OCI-LY1 (cell line): Measurements from ENCODE around the gene AOAH.

ENCODE experiments used
- H2AFZ ChIP-seq: fragments of 200-600 bp; sonication (generic), shearing (Covaris generic); 2 replicates; pipeline ENCODE4 v1.6.0; 2014; ENCODE audit warnings: antibody characterized with exemption, mild to moderate bottlenecking, low read length
- H3F3A ChIP-seq: fragments of 200-600 bp; sonication (generic), shearing (Covaris generic); 2 replicates; pipeline ENCODE4 v1.6.0; 2014; ENCODE audit warnings: mild to moderate bottlenecking, antibody characterized with exemption, low read length, moderate library complexity; ENCODE audit not compliant: insufficient read depth
- H3K27ac ChIP-seq: fragments of 200-600 bp; sonication (generic); 2 replicates; pipeline ENCODE4 v1.5.1; 2014; ENCODE audit warnings: low read length, mixed run types, mild to moderate bottlenecking, low read depth; ENCODE audit not compliant: poor library complexity, severe bottlenecking
- H3K27me3 ChIP-seq: fragments of 200-600 bp; sonication (generic); 2 replicates; pipeline ENCODE4 v1.6.0; 2014; ENCODE audit warnings: antibody characterized with exemption, mild to moderate bottlenecking, low read length, moderate library complexity; ENCODE audit not compliant: insufficient read depth
- H3K36me3 ChIP-seq: fragments of 200-600 bp; sonication (generic); 2 replicates; pipeline ENCODE4 v1.6.1; 2014; ENCODE audit warnings: mild to moderate bottlenecking, antibody characterized with exemption, low read length, moderate library complexity, mixed read lengths; ENCODE audit not compliant: insufficient read depth
- H3K4me1 ChIP-seq: fragments of 200-600 bp; sonication (generic); 2 replicates; pipeline ENCODE4 v1.5.1; 2014; ENCODE audit warnings: mild to moderate bottlenecking, low read length, moderate library complexity; ENCODE audit not compliant: insufficient read depth, severe bottlenecking
- H3K4me2 ChIP-seq: fragments of 200-600 bp; sonication (generic), shearing (Covaris generic); 2 replicates; pipeline ENCODE4 v1.6.1; 2014; ENCODE audit warnings: low read length
- H3K4me3 ChIP-seq: fragments of 200-600 bp; sonication (generic); 2 replicates; pipeline ENCODE4 v1.5.1; 2014; ENCODE audit warnings: low read length, low read depth, mild to moderate bottlenecking, mixed read lengths; ENCODE audit not compliant: poor library complexity, severe bottlenecking
- H3K79me2 ChIP-seq: fragments of 200-600 bp; shearing (Covaris generic); 2 replicates; pipeline ENCODE4 v1.6.1; 2016; ENCODE audit warnings: mixed run types, low read length, mixed read lengths; ENCODE audit not compliant: insufficient read depth
- H3K9ac ChIP-seq: fragments of 200-600 bp; sonication (generic), shearing (Covaris generic); 2 replicates; pipeline ENCODE4 v1.6.1; 2014; ENCODE audit warnings: mild to moderate bottlenecking, low read length, mixed read lengths
- H3K9me2 ChIP-seq: fragments of 200-600 bp; sonication (generic), shearing (Covaris generic); 2 replicates; pipeline ENCODE4 v1.6.1; 2014; ENCODE audit warnings: low read depth, mild to moderate bottlenecking, low read length, mixed read lengths
- H3K9me3 ChIP-seq: fragments of 200-600 bp; shearing (Covaris generic); 2 replicates; pipeline ENCODE4 v1.6.1; 2014; ENCODE audit warnings: low read length, mixed read lengths
- H4K20me1 ChIP-seq: fragments of 200-600 bp; sonication (generic), shearing (Covaris generic); 2 replicates; pipeline ENCODE4 v1.6.0; 2016; ENCODE audit warnings: mild to moderate bottlenecking, low read length; ENCODE audit not compliant: insufficient read depth
- EZH2 ChIP-seq: fragments of 200-600 bp; sonication (generic), shearing (Covaris generic); IDR thresholded peaks from 2 replicates; pipeline ENCODE4 v1.8.0; 2017; ENCODE audit warnings: borderline replicate concordance, mixed run types, mild to moderate bottlenecking, antibody characterized with exemption, low read length, moderate library complexity, mixed read lengths
- TF ChIP-seq, protein P1 (sequence below): fragments of 200-600 bp; sonication (generic), shearing (Covaris generic); IDR thresholded peaks from 2 replicates; pipeline ENCODE4 v1.5.1; 2017; ENCODE audit warnings: mild to moderate bottlenecking, antibody characterized with exemption, low read length, moderate library complexity, mixed read lengths

The AOAH gene

DNA sequence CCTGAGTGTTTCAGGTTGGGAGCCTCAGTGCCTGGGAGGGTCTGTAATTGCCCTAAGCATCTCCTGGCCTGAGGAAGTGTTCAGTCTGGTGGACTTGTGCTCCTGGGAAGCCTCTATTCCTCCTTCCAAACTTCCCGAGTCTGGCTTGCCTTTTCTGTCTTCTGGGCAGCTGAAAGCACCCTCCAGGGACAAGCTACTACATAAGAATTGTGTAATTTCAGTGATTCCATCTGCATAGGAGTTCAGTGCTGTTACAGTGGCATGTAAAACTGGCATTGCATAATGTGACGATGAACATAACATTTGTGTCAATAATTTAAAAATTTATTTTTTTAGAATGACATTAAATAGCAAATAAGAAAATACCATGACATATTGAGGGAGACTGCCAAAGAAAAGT lies 109.3 kb downstream of the AOAH start:
- no peaks in the 10 kb centered on the region for H3K9me2 ChIP-seq
- no peak overlapping the region for H3K4me2 ChIP-seq
- no peak overlapping the region for H2AFZ ChIP-seq
- no peaks in the 10 kb centered on the region for H3F3A ChIP-seq
- H3K27ac ChIP-seq: no peak overlapping the region
- H3K27me3 ChIP-seq: no peaks in the 10 kb centered on the region
- no peaks in the 10 kb centered on the region for H3K9me3 ChIP-seq
- no peak overlapping the region for H3K4me3 ChIP-seq
- no peak overlapping the region for H3K9ac ChIP-seq
- TF ChIP-seq EZH2: no peak
- TF ChIP-seq, protein P1, sequence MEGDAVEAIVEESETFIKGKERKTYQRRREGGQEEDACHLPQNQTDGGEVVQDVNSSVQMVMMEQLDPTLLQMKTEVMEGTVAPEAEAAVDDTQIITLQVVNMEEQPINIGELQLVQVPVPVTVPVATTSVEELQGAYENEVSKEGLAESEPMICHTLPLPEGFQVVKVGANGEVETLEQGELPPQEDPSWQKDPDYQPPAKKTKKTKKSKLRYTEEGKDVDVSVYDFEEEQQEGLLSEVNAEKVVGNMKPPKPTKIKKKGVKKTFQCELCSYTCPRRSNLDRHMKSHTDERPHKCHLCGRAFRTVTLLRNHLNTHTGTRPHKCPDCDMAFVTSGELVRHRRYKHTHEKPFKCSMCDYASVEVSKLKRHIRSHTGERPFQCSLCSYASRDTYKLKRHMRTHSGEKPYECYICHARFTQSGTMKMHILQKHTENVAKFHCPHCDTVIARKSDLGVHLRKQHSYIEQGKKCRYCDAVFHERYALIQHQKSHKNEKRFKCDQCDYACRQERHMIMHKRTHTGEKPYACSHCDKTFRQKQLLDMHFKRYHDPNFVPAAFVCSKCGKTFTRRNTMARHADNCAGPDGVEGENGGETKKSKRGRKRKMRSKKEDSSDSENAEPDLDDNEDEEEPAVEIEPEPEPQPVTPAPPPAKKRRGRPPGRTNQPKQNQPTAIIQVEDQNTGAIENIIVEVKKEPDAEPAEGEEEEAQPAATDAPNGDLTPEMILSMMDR: no peak
- H3K36me3 ChIP-seq: no peaks in the 10 kb centered on the region
- H3K79me2 ChIP-seq: no peaks in the 10 kb centered on the region
- H4K20me1 ChIP-seq: no peaks in the 10 kb centered on the region
- H3K4me1 ChIP-seq: no peaks in the 10 kb centered on the region

GRCh38 chr7:36613031-36613614 lies 111.2 kb downstream of the AOAH start:
- H3K9ac ChIP-seq: no peak overlapping the region
- no peak overlapping the region for H3K4me3 ChIP-seq
- no peaks in the 10 kb centered on the region for H3F3A ChIP-seq
- H3K9me2 ChIP-seq: no peaks in the 10 kb centered on the region
- H3K9me3 ChIP-seq: no peaks in the 10 kb centered on the region
- H4K20me1 ChIP-seq: no peaks in the 10 kb centered on the region
- H3K36me3 ChIP-seq: no peaks in the 10 kb centered on the region
- H3K27me3 ChIP-seq: no peaks in the 10 kb centered on the region
- H3K79me2 ChIP-seq: no peaks in the 10 kb centered on the region
- TF ChIP-seq EZH2: no peak
- TF ChIP-seq, protein P1: no peak
- H2AFZ ChIP-seq: no peak overlapping the region
- H3K4me2 ChIP-seq: no peak overlapping the region
- H3K27ac ChIP-seq: no peak overlapping the region
- no peaks in the 10 kb centered on the region for H3K4me1 ChIP-seq

DNA sequence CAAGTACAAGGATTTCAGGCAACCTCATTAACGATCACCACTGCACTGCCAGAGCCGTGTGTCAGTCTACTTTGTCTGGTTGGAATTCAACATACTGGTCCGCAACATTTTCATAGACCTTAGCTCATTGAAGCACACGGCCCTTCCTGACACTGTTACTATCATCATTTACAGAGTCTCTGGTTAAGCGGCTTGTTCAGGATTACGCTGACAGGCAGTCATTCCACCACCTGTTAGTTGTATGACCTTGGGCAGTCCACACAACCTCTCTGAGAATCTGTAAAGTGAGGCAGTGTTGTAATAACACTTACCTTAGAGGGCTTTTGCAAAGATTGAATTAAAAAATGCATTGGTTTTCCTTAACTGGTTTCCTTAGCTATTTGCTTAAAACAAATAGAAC lies 112.6 kb downstream of the AOAH start:
- H2AFZ ChIP-seq: no peak overlapping the region
- H3K9ac ChIP-seq: no peak overlapping the region

More for the DNA sequence above, 112.6 kb downstream of the AOAH start:
- no peaks in the 10 kb centered on the region for H3F3A ChIP-seq
- no peaks in the 10 kb centered on the region for H3K36me3 ChIP-seq
- no peak overlapping the region for H3K4me2 ChIP-seq
- no peaks in the 10 kb centered on the region for H4K20me1 ChIP-seq
- H3K27ac ChIP-seq: no peak overlapping the region
- no peak overlapping the region for H3K4me3 ChIP-seq
- no peaks in the 10 kb centered on the region for H3K27me3 ChIP-seq
- H3K9me2 ChIP-seq: no peaks in the 10 kb centered on the region
- H3K79me2 ChIP-seq: no peaks in the 10 kb centered on the region
- TF ChIP-seq, protein P1: no peak
- no peak for TF ChIP-seq EZH2
- H3K4me1 ChIP-seq: no peaks in the 10 kb centered on the region
- no peaks in the 10 kb centered on the region for H3K9me3 ChIP-seq
